K562 (cell line): ENCODE results near the gene SDC3. TPM values are rescaled to one million over a fixed set of nuclear protein-coding genes. Genes with fewer than 3 reads are reported as not detected.
A peak's percentile ranks its signal among the peaks of the same experiment; 100 is the strongest.

Source experiments
- BCOR ChIP-seq: fragments of 450-650 bp; IDR thresholded peaks from 2 replicates; pipeline ENCODE4 v1.6.1; 2016
- BHLHE40 ChIP-seq: IDR thresholded peaks from 2 replicates; pipeline ENCODE4 v1.6.1; 2011; ENCODE audit warnings: low read length, improper control_type of control experiment
- E2F3 ChIP-seq: fragments of 250-450 bp; sonication (Bioruptor Pico); IDR thresholded peaks from 2 replicates; pipeline ENCODE4 v1.4.0; 2020; ENCODE audit warnings: mild to moderate bottlenecking
- FOXK1 ChIP-seq: sonication (generic); formaldehyde crosslinking; IDR thresholded peaks from 2 replicates; pipeline ENCODE4 v1.8.0; 2022; ENCODE audit warnings: missing genetic modification reagents, mild to moderate bottlenecking, borderline replicate concordance
- KDM2B ChIP-seq: fragments of 250-450 bp; sonication (Bioruptor Pico); IDR thresholded peaks from 2 replicates; pipeline ENCODE4 v1.8.0; 2021; ENCODE audit warnings: mild to moderate bottlenecking, moderate library complexity
- MAZ ChIP-seq, 2 experiments: fragments of 450-650 bp in 1 of 2; sonication (generic) in 1 of 2; formaldehyde crosslinking; IDR thresholded peaks in 1 of 2; conservative IDR thresholded peaks in 1 of 2; 2 replicates each; pipeline versions ENCODE4 v1.4.0 to v1.5.0; 2020; ENCODE audit warnings: mild to moderate bottlenecking in 1 of 2, missing genetic modification reagents in 1 of 2
- MYC ChIP-seq, 2 experiments: fragments of 250-450 bp in 1 of 2; sonication (Bioruptor Pico) in 1 of 2; IDR thresholded peaks; 2 replicates each; pipeline versions ENCODE4 v1.5.1 to v1.6.1; 2012 to 2021; ENCODE audit warnings: low read depth in 2 of 2, borderline replicate concordance in 1 of 2, improper control_type of control experiment in 1 of 2, low read length in 1 of 2, mild to moderate bottlenecking in 1 of 2, moderate library complexity in 1 of 2
- NR2C1 ChIP-seq, 2 experiments: fragments of 450-650 bp; IDR thresholded peaks; 2 replicates each; pipeline ENCODE4 v1.6.1; 2017; ENCODE audit warnings: mild to moderate bottlenecking in 2 of 2, antibody characterized with exemption in 1 of 2, inconsistent platforms in 1 of 2, missing compliant biosample characterization in 1 of 2, missing genetic modification characterization in 1 of 2
- NR2C2 ChIP-seq, 2 experiments: fragments of 200-800 bp in 1 of 2; sonication (Bioruptor generic) in 1 of 2; sonication (generic) in 1 of 2; formaldehyde crosslinking in 1 of 2; IDR thresholded peaks; 2 replicates each; pipeline versions ENCODE4 v1.6.1 to v1.8.0; 2016 to 2022; ENCODE audit warnings: mild to moderate bottlenecking in 1 of 2, missing compliant biosample characterization in 1 of 2, missing genetic modification characterization in 1 of 2, missing genetic modification reagents in 1 of 2
- PHF8 ChIP-seq: fragments of 200-600 bp; sonication (generic); IDR thresholded peaks from 2 replicates; pipeline ENCODE4 v1.6.1; 2012; ENCODE audit warnings: mixed run types, mild to moderate bottlenecking, inconsistent platforms, low read length, moderate library complexity, borderline replicate concordance
- POLR2G ChIP-seq: fragments of 200-400 bp; formaldehyde crosslinking; IDR thresholded peaks from 2 replicates; pipeline ENCODE4 v1.6.1; 2017; ENCODE audit warnings: low read depth, mild to moderate bottlenecking, antibody characterized with exemption, low read length, moderate library complexity
- PTRF ChIP-seq: fragments of 450-650 bp; IDR thresholded peaks from 2 replicates; pipeline ENCODE4 v1.6.1; 2016; ENCODE audit warnings: mild to moderate bottlenecking, missing genetic modification characterization, missing compliant biosample characterization
- RBM14 ChIP-seq: fragments of 200-400 bp; formaldehyde crosslinking; IDR thresholded peaks from 2 replicates; pipeline ENCODE4 v1.6.1; 2018; ENCODE audit warnings: low read depth, mild to moderate bottlenecking, low read length, moderate library complexity, borderline replicate concordance; ENCODE audit not compliant: insufficient read depth
- SMAD4 ChIP-seq: fragments of 250-450 bp; sonication (Bioruptor Pico); conservative IDR thresholded peaks from 2 replicates; pipeline ENCODE4 v1.8.0; 2021; ENCODE audit warnings: inconsistent platforms, mild to moderate bottlenecking, moderate library complexity
- SMARCA5 ChIP-seq: fragments of 450-650 bp; IDR thresholded peaks from 2 replicates; pipeline ENCODE4 v1.6.1; 2016
- SMARCC2 ChIP-seq: fragments of 450-650 bp; IDR thresholded peaks from 2 replicates; pipeline ENCODE4 v1.6.1; 2017; ENCODE audit warnings: antibody characterized with exemption, moderate library complexity, mild to moderate bottlenecking, low read depth
- SP1 ChIP-seq: sonication (generic); formaldehyde crosslinking; IDR thresholded peaks from 2 replicates; pipeline ENCODE4 v1.8.1; 2022; ENCODE audit warnings: mild to moderate bottlenecking, missing genetic modification reagents
- TARDBP ChIP-seq: fragments of 450-650 bp; IDR thresholded peaks from 2 replicates; pipeline ENCODE4 v1.6.1; 2016
- ZBTB7A ChIP-seq: IDR thresholded peaks from 2 replicates; pipeline ENCODE4 v1.6.1; 2011; ENCODE audit warnings: low read depth, mild to moderate bottlenecking, low read length, moderate library complexity, borderline replicate concordance; ENCODE audit not compliant: control insufficient read depth
- polyA plus RNA-seq, 8 experiments: library from polyadenylated mRNA; depleted of rRNA in 4 of 8; stranded (reverse) in 5 of 8; unstranded in 3 of 8; fragments of >200 nt; fragmentation: Nextera tagmentation in 2 of 8; fragmentation: Illumina TruSeq in 1 of 8; extraction: Ambion mirVana in 2 of 8; extraction: Trizol in 1 of 8; gene quantifications; 2 replicates each; pipeline versions ENCODE4 v1.2.1 to v1.2.3, GENCODE V29; 2011 to 2014; ENCODE audit warnings: inconsistent platforms in 1 of 8, missing spikeins in 1 of 8
- total RNA-seq, 7 experiments: library from RNA; depleted of rRNA in 6 of 7; stranded (reverse); fragments of >200 nt in 6 of 7; fragmentation: Illumina TruSeq in 2 of 7; extraction: Trizol in 2 of 7; gene quantifications; 2 replicates each; pipeline versions ENCODE4 v1.2.1 to v1.2.3, GENCODE V29; 2011 to 2021; ENCODE audit warnings: low replicate concordance in 1 of 7
- TF ChIP-seq, protein P1 (sequence below): fragments of 200-800 bp; sonication (Bioruptor generic); IDR thresholded peaks from 2 replicates; pipeline ENCODE4 v1.6.1; 2017; ENCODE audit warnings: missing genetic modification characterization, missing compliant biosample characterization
- TF ChIP-seq, protein P2 (sequence below): fragments of 450-650 bp; IDR thresholded peaks from 2 replicates; pipeline ENCODE4 v1.6.1; 2016; ENCODE audit warnings: antibody characterized with exemption
- TF ChIP-seq, protein P3 (sequence below): sonication (generic); formaldehyde crosslinking; IDR thresholded peaks from 2 replicates; pipeline ENCODE4 v1.9.0; 2022; ENCODE audit warnings: mild to moderate bottlenecking, missing genetic modification reagents
- TF ChIP-seq, protein P4 (sequence below): sonication (generic); formaldehyde crosslinking; IDR thresholded peaks from 2 replicates; pipeline ENCODE4 v1.9.0; 2022; ENCODE audit warnings: mild to moderate bottlenecking, missing genetic modification reagents

The SDC3 gene
- total and polyA plus RNA-seq, 9 of the 15 experiments (the other 6 are each of a cell fraction or from before 2014, with no cell fraction given) = 0.38 to 44.1 (median 12.1) TPM

DNA sequence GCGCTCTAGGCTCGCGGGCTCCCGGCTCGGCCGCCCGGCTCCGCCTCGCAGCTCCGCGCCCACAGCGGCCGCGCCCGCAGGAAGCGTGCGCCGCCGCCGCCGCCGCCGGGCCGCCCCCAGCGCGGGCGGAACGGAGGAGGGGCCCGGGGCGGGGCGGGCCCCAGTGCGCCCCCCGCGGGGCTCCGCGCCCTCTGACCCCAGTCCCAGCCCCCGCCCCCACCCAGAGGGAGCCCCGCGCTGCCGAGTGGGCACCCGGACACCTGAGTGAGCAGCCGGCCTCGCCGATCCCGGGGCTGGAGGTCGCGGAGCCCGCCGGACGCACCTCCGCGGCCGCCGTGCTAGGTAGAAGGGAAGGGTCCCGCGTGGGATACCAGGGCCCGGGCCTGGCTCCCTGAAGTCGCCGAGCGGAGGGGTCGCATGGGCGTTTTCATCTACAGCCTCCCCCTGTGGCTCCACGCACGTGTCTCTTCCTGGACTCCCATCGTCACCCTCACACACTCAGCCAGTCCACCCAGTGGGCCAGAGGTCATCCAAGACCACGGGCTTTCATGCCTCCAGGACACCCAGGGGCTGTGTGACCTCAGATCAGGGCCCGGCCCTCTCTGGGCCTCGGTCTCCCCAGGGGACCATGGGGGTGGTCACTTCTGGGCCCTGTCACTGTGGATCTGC lies at the start of gene SDC3 (continued):
- TF ChIP-seq ZBTB7A (peak; percentile 53; the same call in 1 of the 2 replicates), RBM14 (no peak), POLR2G (peak; percentile 67), TARDBP (no peak), SMARCC2 (no peak), MYC (IDR thresholded peaks at IDR 0.05; ENCODE audit: low read depth, low read length) (peak; percentile 53; the same call in 1 of the 2 replicates), MYC (CRISPR knock-in tag; IDR thresholded peaks at IDR 0.05; ENCODE audit: borderline replicate concordance, low read depth) (no peak), KDM2B (CRISPR knock-in tag) (peak; percentile 75; the same call in 1 of the 2 replicates), PTRF (tag) (no peak), SMARCA5 (peak; percentile 82), NR2C2 (CRISPR knock-in tag; IDR thresholded peaks at IDR 0.05) (peak; percentile 66; the same call in 1 of the 2 replicates), NR2C2 (tag; IDR thresholded peaks at IDR 0.05) (peak; percentile 92), NR2C1 (IDR thresholded peaks at IDR 0.05) (peak; percentile 54; the same call in 1 of the 2 replicates), NR2C1 (tag; IDR thresholded peaks at IDR 0.05) (peak; percentile 73), MAZ (CRISPR knock-in tag; conservative IDR thresholded peaks at IDR 0.05 in 1 of 2, IDR thresholded peaks at IDR 0.05 in 1 of 2) (peak in 1 of 2 experiments; percentile 43; a peak in 2 of 4 replicates), SP1 (peak; percentile 37; the same call in 1 of the 2 replicates), BHLHE40 (0 out of 2 replicates have a peak, but pooled peaks have one; percentile 6), E2F3 (0 out of 2 replicates have a peak, but pooled peaks have one; percentile 20), FOXK1 (no peak), PHF8 (peak; percentile 45; the same call in 1 of the 2 replicates), SMAD4 (no peak; the same call in 1 of the 2 replicates), BCOR (peak; percentile 67; the same call in 1 of the 2 replicates)
- TF ChIP-seq, protein P1, sequence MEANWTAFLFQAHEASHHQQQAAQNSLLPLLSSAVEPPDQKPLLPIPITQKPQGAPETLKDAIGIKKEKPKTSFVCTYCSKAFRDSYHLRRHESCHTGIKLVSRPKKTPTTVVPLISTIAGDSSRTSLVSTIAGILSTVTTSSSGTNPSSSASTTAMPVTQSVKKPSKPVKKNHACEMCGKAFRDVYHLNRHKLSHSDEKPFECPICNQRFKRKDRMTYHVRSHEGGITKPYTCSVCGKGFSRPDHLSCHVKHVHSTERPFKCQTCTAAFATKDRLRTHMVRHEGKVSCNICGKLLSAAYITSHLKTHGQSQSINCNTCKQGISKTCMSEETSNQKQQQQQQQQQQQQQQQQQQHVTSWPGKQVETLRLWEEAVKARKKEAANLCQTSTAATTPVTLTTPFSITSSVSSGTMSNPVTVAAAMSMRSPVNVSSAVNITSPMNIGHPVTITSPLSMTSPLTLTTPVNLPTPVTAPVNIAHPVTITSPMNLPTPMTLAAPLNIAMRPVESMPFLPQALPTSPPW (CRISPR knock-in tag) = peak; percentile 88
- TF ChIP-seq, protein P2, sequence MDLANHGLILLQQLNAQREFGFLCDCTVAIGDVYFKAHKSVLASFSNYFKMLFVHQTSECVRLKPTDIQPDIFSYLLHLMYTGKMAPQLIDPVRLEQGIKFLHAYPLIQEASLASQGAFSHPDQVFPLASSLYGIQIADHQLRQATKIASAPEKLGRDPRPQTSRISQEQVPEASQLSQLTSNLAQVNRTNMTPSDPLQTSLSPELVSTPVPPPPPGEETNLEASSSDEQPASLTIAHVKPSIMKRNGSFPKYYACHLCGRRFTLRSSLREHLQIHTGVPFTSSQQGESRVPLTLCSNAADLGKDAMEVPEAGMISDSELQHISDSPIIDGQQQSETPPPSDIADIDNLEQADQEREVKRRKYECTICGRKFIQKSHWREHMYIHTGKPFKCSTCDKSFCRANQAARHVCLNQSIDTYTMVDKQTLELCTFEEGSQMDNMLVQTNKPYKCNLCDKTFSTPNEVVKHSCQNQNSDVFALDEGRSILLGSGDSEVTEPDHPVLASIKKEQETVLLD = 0 out of 2 replicates have a peak, but pooled peaks have one; percentile 59
- TF ChIP-seq, protein P3, sequence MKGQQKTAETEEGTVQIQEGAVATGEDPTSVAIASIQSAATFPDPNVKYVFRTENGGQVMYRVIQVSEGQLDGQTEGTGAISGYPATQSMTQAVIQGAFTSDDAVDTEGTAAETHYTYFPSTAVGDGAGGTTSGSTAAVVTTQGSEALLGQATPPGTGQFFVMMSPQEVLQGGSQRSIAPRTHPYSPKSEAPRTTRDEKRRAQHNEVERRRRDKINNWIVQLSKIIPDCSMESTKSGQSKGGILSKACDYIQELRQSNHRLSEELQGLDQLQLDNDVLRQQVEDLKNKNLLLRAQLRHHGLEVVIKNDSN (CRISPR knock-in tag) = 0 out of 2 replicates have a peak, but pooled peaks have one; percentile 10
- TF ChIP-seq, protein P4, sequence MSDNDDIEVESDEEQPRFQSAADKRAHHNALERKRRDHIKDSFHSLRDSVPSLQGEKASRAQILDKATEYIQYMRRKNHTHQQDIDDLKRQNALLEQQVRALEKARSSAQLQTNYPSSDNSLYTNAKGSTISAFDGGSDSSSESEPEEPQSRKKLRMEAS (CRISPR knock-in tag) = peak; percentile 83
